Naive B cell (primary cell): Measurements from ENCODE around the gene LRRC8A. TPM values are rescaled to one million over a fixed set of nuclear protein-coding genes. Genes with fewer than 3 reads are reported as not detected.
"Not testable (repeated sequence)": the region's sequence is repeated elsewhere in the genome, so short reads cannot be mapped to it uniquely, and the experiment has no call there.

Experiments
- ATAC-seq, 2 donors: fragments of 150-1000 bp; cut with Tn5 transposase; 2 replicates each; pipeline ENCODE4 v1.10.0; 2021; ENCODE audit warnings: low read depth in 2 of 2, mild to moderate bottlenecking in 2 of 2, moderate library complexity in 2 of 2
- DNase-seq: peaks from one replicate; pipeline ENCODE4 v3.0.0; 2022
- H3K27ac Mint-ChIP-seq, 6 donors: one replicate each; pipeline ENCODE4 v1.8.0; 2020 to 2022; ENCODE audit warnings: mild to moderate bottlenecking in 6 of 6, mixed read lengths in 6 of 6, moderate library complexity in 5 of 6, inconsistent platforms in 2 of 6
- H3K27me3 Mint-ChIP-seq, 3 donors: one replicate each; pipeline ENCODE4 v1.8.0; 2021 to 2022; ENCODE audit warnings: mixed read lengths in 3 of 3, mild to moderate bottlenecking in 1 of 3
- H3K36me3 Mint-ChIP-seq, 2 donors: one replicate each; pipeline ENCODE4 v1.8.0; 2020 to 2022; ENCODE audit warnings: mixed read lengths in 2 of 2, inconsistent platforms in 1 of 2, mild to moderate bottlenecking in 1 of 2
- H3K4me1 Mint-ChIP-seq, 3 donors: one replicate each; pipeline ENCODE4 v1.8.0; 2020 to 2022; ENCODE audit warnings: mixed read lengths in 3 of 3, inconsistent platforms in 1 of 3, mild to moderate bottlenecking in 1 of 3, moderate library complexity in 1 of 3
- H3K4me3 Mint-ChIP-seq, 8 donors: one replicate each; pipeline ENCODE4 v1.8.0; 2020 to 2022; ENCODE audit warnings: mild to moderate bottlenecking in 8 of 8, mixed read lengths in 8 of 8, moderate library complexity in 8 of 8, inconsistent platforms in 2 of 8
- H3K9me3 Mint-ChIP-seq, 7 donors: one replicate each; pipeline ENCODE4 v1.8.0; 2020 to 2022; ENCODE audit warnings: mixed read lengths in 7 of 7, mild to moderate bottlenecking in 5 of 7, inconsistent platforms in 2 of 7, moderate library complexity in 1 of 7
- polyA plus RNA-seq, 6 donors: library from polyadenylated mRNA; unstranded; fragments of 300-500 nt; fragmentation: Illumina TruSeq; gene quantifications; one replicate each; pipeline ENCODE4 v1.2.3, GENCODE V29; 2021; ENCODE audit warnings: low read depth in 6 of 6

LRRC8A gene
- polyA plus RNA-seq, 6 donors from 2014 or later: 8.7 to 25.5 (median 14.6) TPM

GRCh38 chr9:128946571-128947276 is 64.8 kb downstream of the LRRC8A start:
- Mint-ChIP-seq H3K4me3 (peak overlapping the region; percentile 90 to 99 (median 98)), H3K36me3 (no peaks in the 10 kb centered on the region), H3K4me1 (peaks cover 25 to 33% (median 28%) of the 10 kb centered on the region in 3 donors), H3K27ac (peak overlapping the region; percentile 97 to 99 (median 99)), H3K9me3 (no peaks in the 10 kb centered on the region), H3K27me3 (no peaks in the 10 kb centered on the region)
- peak; percentile 1 to 3 for ATAC-seq
- no peak for DNase-seq

GRCh38 chr9:128947277-128947526 is 65.3 kb downstream of the LRRC8A start:
- Mint-ChIP-seq H3K36me3 (no peaks in the 10 kb centered on the region), H3K4me3 (peak overlapping the region; percentile 90 to 99 (median 98)), H3K27ac (peak overlapping the region; percentile 98 to 99 (median 99)), H3K4me1 (peaks cover 25 to 33% (median 28%) of the 10 kb centered on the region in 3 donors), H3K9me3 (no peaks in the 10 kb centered on the region), H3K27me3 (no peaks in the 10 kb centered on the region)
- no peak for DNase-seq
- no peak for ATAC-seq

DNA sequence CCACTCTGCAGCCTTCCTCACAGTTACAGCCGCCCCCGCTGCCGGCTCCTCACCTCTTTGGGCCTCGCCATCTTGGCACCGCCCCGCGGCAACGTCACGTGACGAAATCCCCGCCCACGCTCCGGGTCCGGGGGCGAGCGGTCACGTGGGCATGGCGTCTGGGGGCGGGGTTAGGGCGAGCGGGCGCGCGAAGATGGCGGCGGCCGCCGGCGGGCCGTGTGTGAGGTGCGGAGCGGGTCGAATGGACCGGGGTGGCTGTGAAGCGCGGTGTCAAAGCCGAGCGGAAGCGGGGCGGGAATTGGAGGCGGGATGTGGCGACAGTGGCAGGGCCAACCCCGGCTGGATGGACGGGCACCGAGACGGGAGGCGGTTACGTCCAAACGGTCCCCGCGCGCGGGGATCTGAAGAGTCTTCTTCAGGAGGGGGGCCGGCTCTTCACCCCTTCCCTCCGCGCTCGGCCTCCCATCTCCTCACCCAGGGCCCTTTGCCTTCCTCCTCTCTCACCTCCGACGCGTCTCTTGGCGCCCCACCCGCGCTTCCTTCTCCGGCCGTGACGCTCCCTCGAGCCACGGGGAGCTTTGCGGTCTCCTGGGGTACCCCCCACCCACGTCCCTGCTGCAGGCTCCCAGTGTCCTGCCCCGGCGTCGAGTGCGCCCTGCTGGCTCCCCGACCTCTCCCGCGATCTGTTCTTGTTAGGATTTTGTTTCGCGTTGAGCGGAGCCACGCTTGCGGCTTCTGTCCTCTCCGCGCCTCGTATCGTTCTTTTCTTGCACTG is 65.8 kb downstream of the LRRC8A start, which contains the start of the genes DOLK and NUP188:
DOLK (minus strand) TSS at position 77 of the 775 bp plus-strand sequence. CDS start 300 bp downstream, outside the sequence.
NUP188 (plus strand) TSS at position 173 of the 775 bp plus-strand sequence; CDS start at position 194, 21 bp downstream.
- Mint-ChIP-seq H3K4me3 (peak within 1 kb of the TSS; percentile 90 to 99 (median 98)), H3K9me3 (no peaks in the 10 kb centered on the region), H3K27me3 (no peaks in the 10 kb centered on the region), H3K27ac (peak within 1 kb of the TSS; percentile 98 to 99 (median 99)), H3K4me1 (peaks cover 25 to 33% (median 28%) of the 10 kb centered on the region in 3 donors), H3K36me3 (no peaks in the 10 kb centered on the region)
- peak; percentile 99 for DNase-seq
- ATAC-seq: peak; percentile 80 to 82

GRCh38 chr9:128961403-128961802 is 79.5 kb downstream of the LRRC8A start:
- H3K27ac Mint-ChIP-seq, DNase-seq, H3K4me3 Mint-ChIP-seq, H3K9me3 Mint-ChIP-seq, H3K27me3 Mint-ChIP-seq, ATAC-seq: not testable (repeated sequence)
- H3K4me1 Mint-ChIP-seq: peaks cover 0 to 11% (median 0%) of the 10 kb centered on the region in 3 donors
- H3K36me3 Mint-ChIP-seq: peaks cover 0 to 11% of the 10 kb centered on the region in 2 donors

Other genes starting within 250 kb of the LRRC8A start
- 10 to 100 TPM; 36.8 to 76.4 (median 49.7) TPM for gene DYNC2I2, start 225.3 kb upstream of the LRRC8A start, polyA plus RNA-seq
- 100 to 1,000 TPM; 186 to 306 (median 222) TPM for gene SET, start 192.9 kb upstream of the LRRC8A start, polyA plus RNA-seq
- under 1 TPM in 5 of 6 donors, not detected in 1; 0.12 to 0.92 (median 0.50) TPM for gene PKN3, start 179.6 kb upstream of the LRRC8A start, polyA plus RNA-seq
- 10 to 100 TPM; 17.9 to 47.6 (median 43.2) TPM for gene ZDHHC12, start 158.0 kb upstream of the LRRC8A start, polyA plus RNA-seq
- 10 to 100 TPM; 30.9 to 43.1 (median 33.0) TPM for gene ZER1, start 110.2 kb upstream of the LRRC8A start, polyA plus RNA-seq
- 10 to 100 TPM; 23.8 to 39.7 (median 25.6) TPM for gene TBC1D13, start 94.9 kb upstream of the LRRC8A start, polyA plus RNA-seq
- 10 to 100 TPM in 4 of 6 donors, 1 to 10 TPM in 2; 5.0 to 17.8 (median 14.7) TPM for gene ENDOG, start 63.6 kb upstream of the LRRC8A start, polyA plus RNA-seq
- gene SPOUT1, start 52.3 kb upstream of the LRRC8A start, polyA plus RNA-seq: 10 to 100 TPM; 38.6 to 60.4 (median 52.5) TPM
- 1 to 10 TPM; 7.0 to 9.7 (median 8.5) TPM for gene KYAT1, start 183 bp upstream of the LRRC8A start, polyA plus RNA-seq
- under 1 TPM in 2 of 6 donors, not detected in 4; 0.34 to 0.39 TPM for gene PHYHD1, start 38.8 kb downstream of the LRRC8A start, polyA plus RNA-seq
- gene DOLK, start 65.5 kb downstream of the LRRC8A start, polyA plus RNA-seq: 10 to 100 TPM in 4 of 6 donors, 1 to 10 TPM in 2; 9.3 to 14.2 (median 10.4) TPM
- gene NUP188, start 65.6 kb downstream of the LRRC8A start, polyA plus RNA-seq: 10 to 100 TPM; 20.2 to 30.2 (median 24.7) TPM
- gene SH3GLB2, start 146.2 kb downstream of the LRRC8A start, polyA plus RNA-seq: 10 to 100 TPM; 18.0 to 38.7 (median 30.5) TPM
- 10 to 100 TPM in 1 of 6 donors, 1 to 10 TPM in 5; 2.7 to 12.8 (median 6.2) TPM for gene MIGA2, start 154.5 kb downstream of the LRRC8A start, polyA plus RNA-seq
- gene DOLPP1, start 199.0 kb downstream of the LRRC8A start, polyA plus RNA-seq: 1 to 10 TPM; 3.2 to 9.7 (median 6.4) TPM
- gene CRAT, start 228.7 kb downstream of the LRRC8A start, polyA plus RNA-seq: 10 to 100 TPM in 1 of 6 donors, 1 to 10 TPM in 5; 4.5 to 11.0 (median 7.5) TPM
- gene PTPA, start 229.3 kb downstream of the LRRC8A start, polyA plus RNA-seq: 10 to 100 TPM in 5 of 6 donors, 1 to 10 TPM in 1; 8.1 to 18.0 (median 13.5) TPM